NCI-H82 treated with DMSO at 0.1 percent for 48 hours (cell line): ENCODE results near the gene SYNGR4.

Experiments used
- DNase-seq: peaks from one replicate; lab custom pipeline; 2025; ENCODE audit not compliant: unreplicated experiment; lab: John Stamatoyannopoulos, UW

Gene SYNGR4

GRCh38 chr19:48424694-48425219 is 60.6 kb downstream of the SYNGR4 start:
- DNase-seq: no peak
